RPMI7951 (cell line): ENCODE data around the gene SIK3. TPM values are rescaled to one million over a fixed set of nuclear protein-coding genes. Genes with fewer than 3 reads are reported as not detected.
A peak's percentile ranks its signal among the peaks of the same experiment; 100 is the strongest.

Experiments
- DNase-seq: peaks from one replicate; pipeline ENCODE4 v3.0.0-alpha.2; 2012; ENCODE audit warnings: low read depth
- total RNA-seq: library from RNA; depleted of rRNA; stranded (reverse); fragments of >200 nt; shearing (Covaris generic); gene quantifications from 2 replicates; pipeline ENCODE4 v1.2.3, GENCODE V29; 2014; rRNA removed

Gene SIK3
- total RNA-seq, 1 experiment from 2014 or later = 9.3 TPM

- DNase-seq = no peak
Measured at GRCh38 chr11:116797816-116798215, 300.4 kb downstream of the SIK3 start.

GRCh38 chr11:116796548-116796947 lies 301.7 kb downstream of the SIK3 start:
- DNase-seq = no peak

GRCh38 chr11:116794851-116795250 lies 303.4 kb downstream of the SIK3 start:
- DNase-seq = no peak

GRCh38 chr11:116793772-116794097 lies 304.5 kb downstream of the SIK3 start:
- peak; percentile 31 for DNase-seq

Other genes with a start within 250 kb of the SIK3 start
- 123 and 125 TPM in 2 replicates for gene PAFAH1B2, start 45.9 kb upstream of the SIK3 start, total RNA-seq
- 9.5 and 13.0 TPM in 2 replicates for gene SIDT2, start 80.3 kb upstream of the SIK3 start, total RNA-seq
- 319 and 359 TPM in 2 replicates for gene TAGLN, start 100.9 kb upstream of the SIK3 start, total RNA-seq
- 31.4 and 33.0 TPM in 2 replicates for gene PCSK7, start 133.6 kb upstream of the SIK3 start, total RNA-seq
- gene RNF214, start 134.2 kb upstream of the SIK3 start, total RNA-seq = 7.1 and 7.2 TPM in 2 replicates
- 1.7 and 6.8 TPM in 2 replicates for gene BACE1-AS, start 192.9 kb upstream of the SIK3 start, total RNA-seq
- 27.5 and 32.3 TPM in 2 replicates for gene BACE1, start 217.8 kb upstream of the SIK3 start, total RNA-seq
- gene CEP164, start 229.4 kb upstream of the SIK3 start, total RNA-seq = 20.7 and 30.1 TPM in 2 replicates